HG02798 (cell line): ENCODE data around the gene EOGT.

Experiments used
- ATAC-seq: cut with Tn5 transposase; IDR thresholded peaks from one replicate; pipeline ENCODE4 v1.9.1; 2021; ENCODE audit warnings: mild to moderate bottlenecking; ENCODE audit not compliant: unreplicated experiment, poor library complexity

EOGT gene

DNA sequence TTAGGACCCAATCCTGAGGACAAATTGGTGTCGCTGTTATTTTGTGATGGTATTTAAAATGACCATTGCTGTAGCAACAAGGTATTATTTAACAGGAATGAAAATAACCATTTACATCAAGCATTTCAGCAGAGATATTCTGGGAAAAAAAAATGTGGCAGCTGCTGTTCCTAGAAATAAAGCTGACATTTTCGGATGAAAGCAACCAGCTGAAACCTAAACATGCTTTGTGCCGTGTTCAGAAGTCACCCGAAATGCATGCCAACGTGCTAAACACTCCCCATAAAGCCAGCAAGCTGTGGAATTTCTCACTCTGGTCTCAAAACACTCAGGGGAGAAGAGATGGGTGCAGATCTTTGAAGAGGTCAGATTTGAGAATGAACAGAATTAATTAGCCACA, 49.6 kb downstream of the EOGT start:
- no peak for ATAC-seq

DNA sequence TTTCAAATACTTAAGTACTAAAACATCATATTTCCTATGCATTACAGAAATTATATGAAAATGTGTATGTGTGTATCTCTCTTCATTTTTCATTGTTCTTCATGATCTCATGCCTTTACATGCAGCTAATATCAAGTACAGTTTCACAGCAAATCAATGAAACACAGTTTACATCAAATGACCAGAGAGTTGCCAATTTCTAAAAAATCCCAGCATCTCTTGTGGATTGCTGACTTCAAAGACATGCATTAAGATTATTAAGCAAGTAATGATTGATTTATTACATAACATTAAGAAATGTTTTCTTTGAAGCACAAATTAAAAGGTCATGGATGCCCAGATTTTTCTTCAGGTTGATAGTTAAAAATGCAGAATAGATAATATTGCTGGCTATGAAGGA, 50.1 kb downstream of the EOGT start:
- ATAC-seq: no peak

DNA sequence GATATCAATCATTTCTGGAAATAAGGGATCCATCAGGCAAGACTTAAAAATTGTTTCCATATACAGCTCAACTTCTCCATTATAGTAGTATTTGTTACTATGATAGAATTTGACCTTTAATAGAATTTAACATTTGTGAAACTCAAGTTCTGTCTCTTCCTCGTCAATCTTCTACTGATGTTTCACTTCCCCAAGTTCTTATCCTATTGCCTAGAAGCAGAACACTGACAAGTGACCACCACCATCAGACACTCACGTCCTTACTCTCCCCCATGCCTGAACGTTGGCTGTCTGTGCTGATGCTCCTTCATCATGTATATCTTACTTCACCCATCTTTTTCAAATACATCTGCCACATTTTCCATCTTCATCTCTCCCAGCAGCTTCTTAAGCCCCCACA, 54.6 kb downstream of the EOGT start:
- ATAC-seq: no peak

DNA sequence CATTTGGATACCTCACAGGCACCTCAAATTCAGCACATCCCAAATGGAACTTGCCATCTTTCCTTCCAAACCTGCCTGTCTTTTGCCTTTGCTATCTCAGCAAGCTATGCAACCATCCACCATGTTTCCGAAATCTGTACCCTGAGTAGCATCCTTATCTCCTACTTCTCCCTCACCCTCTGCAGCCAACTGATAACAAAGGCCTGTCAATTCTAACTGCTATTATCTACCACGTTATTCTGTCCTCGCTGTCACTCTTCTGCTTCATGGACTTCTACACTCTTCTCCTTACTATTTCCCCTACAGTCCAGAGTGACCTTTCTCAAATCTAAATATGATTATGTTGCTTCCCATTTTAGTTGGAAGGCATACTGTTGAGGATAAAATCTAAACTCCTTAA, 55.6 kb downstream of the EOGT start:
- no peak for ATAC-seq

- peak; percentile 66 for ATAC-seq
Measured at GRCh38 chr3:68953816-68954444, 59.6 kb downstream of the EOGT start.

DNA sequence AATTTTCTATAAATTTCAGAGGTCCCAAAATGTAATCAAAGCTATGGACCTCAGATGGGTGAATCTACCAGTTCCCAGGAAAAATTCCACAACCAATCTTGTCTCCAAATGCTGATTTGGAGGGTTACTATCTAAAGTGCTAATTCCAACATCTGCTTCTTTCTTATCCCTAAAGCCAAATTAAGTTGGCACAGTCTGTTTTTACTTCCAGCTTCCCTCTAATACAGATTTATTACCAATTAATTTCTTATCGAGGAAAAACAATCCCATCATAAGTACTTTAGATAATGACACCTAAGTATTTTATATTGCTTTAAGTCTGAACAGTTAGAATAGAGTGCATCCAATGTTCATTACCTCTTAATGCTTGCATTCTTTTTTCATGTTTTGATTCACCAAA, 68.3 kb downstream of the EOGT start:
- ATAC-seq: no peak

- ATAC-seq: no peak
Measured at GRCh38 chr3:68943753-68944500, 69.6 kb downstream of the EOGT start.

DNA sequence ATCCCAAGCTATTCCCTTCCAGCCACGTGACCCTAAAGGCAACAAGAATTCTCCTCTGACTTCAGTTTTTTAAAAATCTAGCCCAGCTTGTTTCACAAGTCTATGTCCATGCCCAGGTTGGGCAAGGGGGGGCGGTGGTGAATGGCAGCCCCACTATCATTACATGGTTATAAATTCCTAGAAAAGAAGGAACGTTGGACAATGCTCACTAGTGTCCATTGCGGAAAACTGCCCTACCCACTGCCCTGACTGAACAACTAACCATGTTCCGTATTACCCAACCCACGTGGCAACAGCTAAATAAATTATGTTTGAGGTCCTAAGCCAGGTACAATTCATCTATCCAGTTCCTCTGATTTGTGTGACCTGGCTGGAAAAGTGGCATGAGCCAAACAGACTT, 72.4 kb downstream of the EOGT start:
- ATAC-seq: no peak

DNA sequence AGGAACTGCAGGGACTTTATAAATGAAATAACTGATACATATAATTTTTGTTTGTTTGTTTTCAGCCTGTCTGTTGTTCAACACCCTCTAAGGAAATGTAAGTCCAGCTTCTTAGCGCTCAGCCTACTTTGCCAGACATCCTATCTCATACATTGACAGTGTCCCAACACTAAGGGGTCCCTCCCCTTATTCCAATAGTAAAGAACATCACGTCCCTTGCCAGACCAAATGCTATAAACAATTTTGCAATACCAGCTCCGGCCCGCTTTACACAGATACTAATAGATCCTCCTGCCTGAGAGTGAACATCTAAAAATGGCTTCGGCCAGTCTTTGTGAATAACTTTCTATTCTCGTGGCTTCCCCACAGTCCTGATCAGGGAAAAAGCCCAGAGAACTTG, 76.6 kb downstream of the EOGT start:
- no peak for ATAC-seq

GRCh38 chr3:68935778-68936177, 77.7 kb downstream of the EOGT start:
- no peak for ATAC-seq

- ATAC-seq: no peak
Measured at GRCh38 chr3:68931406-68932149, 81.9 kb downstream of the EOGT start.
